Right ventricle myocardium superior (tissue), 1 donor: ENCODE data around the gene PTPN18. TPM values are rescaled to one million over a fixed set of nuclear protein-coding genes. Genes with fewer than 3 reads are reported as not detected.
"Not testable (repeated sequence)": the region's sequence is repeated elsewhere in the genome, so short reads cannot be mapped to it uniquely, and the experiment has no call there.

Experiments used
- ATAC-seq: fragments of 200-7000 bp; cut with Tn5 transposase; one replicate; pipeline ENCODE4 v1.9.1; 2020; ENCODE audit warnings: mild to moderate bottlenecking; ENCODE audit not compliant: poor library complexity
- DNase-seq: peaks from one replicate; pipeline ENCODE4 v3.0.0-alpha.2; 2020
- intact Hi-C: fragments of 100-400 bp; cut with DNase I; formaldehyde crosslinking; loops from one replicate; pipeline ENCODE4 v1.11.2; 2022
- total RNA-seq: library from RNA; stranded (reverse); fragmentation: NEBNext Ultra II Directional; extraction: Animal tissue kit (Norgen Biotek cat#: 25700); gene quantifications from one replicate; pipeline ENCODE4 v1.2.1, GENCODE V29; 2021
- donor health status: DM: no; HTN: yes; CAD: no; lungs with severe emphysema.

PTPN18 gene
- total RNA-seq, 1 donor from 2014 or later: 15.7 TPM

DNA sequence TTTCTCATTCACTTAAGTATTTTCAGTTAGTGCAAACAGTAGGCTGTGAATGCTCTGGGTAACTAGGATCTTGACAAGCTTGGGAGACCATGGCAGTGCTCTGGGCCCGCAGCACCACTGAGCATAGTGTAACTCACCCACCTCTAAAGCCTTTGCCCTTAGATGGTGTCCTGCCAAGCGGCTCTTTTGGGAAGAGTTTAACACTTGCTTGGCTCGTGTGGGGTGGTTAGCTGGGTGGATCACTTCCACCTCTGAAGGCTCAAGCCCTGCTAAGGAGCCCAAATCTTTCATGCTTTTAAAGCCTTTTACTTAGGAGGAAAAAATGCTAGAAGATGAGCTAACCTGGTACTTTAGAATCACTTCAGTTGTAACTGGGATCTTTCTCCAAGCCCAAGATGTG, 33.9 kb downstream of the PTPN18 start:
- intact Hi-C loops: loop anchor here (5.0 kb wide), 1 partner anchor 37 kb away; no protein-coding TSS in a partner anchor
- no peak for ATAC-seq

DNA sequence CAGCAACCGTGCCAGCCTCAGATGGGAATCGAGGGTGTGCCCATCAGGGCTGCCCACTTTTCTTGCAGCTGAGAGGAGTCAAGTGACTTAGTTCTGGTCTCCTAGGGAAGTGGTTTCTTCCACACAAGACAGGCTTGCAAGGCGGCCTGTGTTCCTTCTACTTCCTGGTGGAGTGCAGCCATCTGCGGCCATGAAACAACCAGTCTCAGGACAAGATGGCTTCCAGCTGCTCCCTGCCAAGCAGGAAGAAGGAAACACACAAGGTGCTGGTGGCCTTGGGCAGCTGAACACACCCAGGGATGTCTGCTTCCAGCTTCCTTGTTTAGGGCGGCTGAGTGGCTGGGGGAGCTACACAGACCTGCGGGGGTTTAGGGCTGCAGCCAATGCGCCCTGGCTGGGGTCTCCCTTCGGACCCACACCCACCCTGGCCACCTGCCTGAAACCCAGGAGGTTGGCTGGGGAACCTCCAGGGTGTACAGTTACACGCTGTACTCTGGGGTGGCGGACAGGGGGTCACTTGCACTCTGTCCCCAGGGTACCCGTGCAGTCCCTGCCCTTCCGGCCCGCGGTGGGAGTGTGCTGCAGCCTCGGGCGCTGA, 34.7 kb downstream of the PTPN18 start:
- DNase-seq (peak; percentile 69), ATAC-seq (peak; percentile 24)
- intact Hi-C loops: loop anchor here (5.0 kb wide), 1 partner anchor 38 kb away; no protein-coding TSS in a partner anchor

More for the DNA sequence above, 33.9 kb downstream of the PTPN18 start:
- DNase-seq: no peak

DNA sequence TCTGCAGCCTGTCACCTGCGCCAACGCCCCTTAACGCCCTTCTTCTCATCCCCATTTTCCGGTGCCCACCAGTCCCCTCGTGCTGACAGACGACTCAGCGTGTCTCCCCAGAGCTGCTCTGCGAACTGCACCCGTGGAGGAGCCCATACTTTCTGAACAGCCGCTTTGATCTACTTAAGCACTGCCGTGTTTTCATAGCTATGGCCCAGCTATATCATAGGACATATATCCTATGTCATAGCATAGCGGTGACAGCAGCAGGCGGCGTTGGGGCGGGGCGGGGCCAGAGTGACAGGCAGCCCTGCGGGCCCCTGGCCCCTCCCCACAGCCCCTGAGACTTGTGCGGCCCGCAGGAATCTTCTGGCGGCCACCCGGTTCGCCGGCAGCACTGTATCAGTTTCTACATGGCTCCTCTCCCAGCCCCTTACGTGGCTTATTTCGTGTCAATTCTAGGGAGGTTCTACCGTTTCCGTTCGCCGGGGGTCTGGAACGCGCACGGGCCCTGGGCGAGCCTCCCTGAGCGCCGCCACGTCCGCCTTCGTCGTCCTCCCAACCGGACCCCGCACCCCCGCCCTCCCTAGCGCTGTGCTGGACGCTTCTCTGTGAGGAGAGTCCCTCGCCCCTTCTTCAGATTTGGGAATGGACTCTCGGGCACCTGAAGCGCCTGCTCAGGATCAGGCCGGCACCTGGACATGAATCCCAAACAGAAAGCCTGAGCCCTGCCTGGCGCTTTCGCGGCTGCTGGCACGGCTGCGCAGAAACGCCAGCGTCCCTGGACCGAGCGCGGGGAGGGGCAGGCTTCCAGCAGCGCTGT, 35.4 kb downstream of the PTPN18 start:
- ATAC-seq: peak; percentile 91
- intact Hi-C loops: loop anchor here (5.0 kb wide), 1 partner anchor 39 kb away; no protein-coding TSS in a partner anchor
- peak; percentile 92 for DNase-seq

DNA sequence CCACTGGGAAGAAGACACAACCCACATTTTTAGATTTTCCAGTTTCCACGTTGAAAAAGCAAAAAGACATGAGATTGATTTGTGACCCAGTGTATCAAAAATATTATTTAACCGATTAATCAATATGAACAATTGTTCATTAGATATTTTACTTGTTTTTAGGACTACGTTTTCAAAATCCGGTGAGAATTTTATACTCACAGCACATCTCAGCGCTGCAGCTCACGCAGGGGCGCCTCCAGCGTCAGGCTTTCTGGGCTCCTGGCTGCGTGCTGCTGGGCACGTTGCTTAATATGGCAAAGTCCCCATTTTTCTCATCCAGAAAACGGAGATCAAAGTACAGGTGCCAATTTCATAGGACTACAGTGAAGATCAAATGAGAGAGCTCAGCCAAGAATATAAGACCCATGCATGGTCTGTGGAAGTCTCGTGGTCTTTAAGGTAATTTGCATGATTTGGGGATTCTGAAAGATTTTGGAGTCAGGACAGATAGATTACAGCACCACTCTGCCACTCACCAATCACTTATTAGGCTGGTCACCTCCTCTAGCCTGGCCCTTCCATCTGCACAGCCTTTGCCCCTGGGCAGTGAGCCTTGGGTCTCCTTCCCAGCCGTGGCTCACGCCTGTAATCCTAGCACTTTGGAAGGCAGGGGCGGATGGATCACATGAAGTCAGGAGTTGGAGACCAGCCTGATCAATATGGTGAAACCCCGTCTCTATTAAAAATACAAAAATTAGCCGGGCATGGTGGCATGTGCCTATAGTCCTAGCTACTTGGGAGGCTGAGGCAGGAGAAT, 36.2 kb downstream of the PTPN18 start:
- intact Hi-C loops: loop anchor here (5.0 kb wide), 1 partner anchor 40 kb away; no protein-coding TSS in a partner anchor
- ATAC-seq: peak; percentile 30
- peak; percentile 30 for DNase-seq

DNA sequence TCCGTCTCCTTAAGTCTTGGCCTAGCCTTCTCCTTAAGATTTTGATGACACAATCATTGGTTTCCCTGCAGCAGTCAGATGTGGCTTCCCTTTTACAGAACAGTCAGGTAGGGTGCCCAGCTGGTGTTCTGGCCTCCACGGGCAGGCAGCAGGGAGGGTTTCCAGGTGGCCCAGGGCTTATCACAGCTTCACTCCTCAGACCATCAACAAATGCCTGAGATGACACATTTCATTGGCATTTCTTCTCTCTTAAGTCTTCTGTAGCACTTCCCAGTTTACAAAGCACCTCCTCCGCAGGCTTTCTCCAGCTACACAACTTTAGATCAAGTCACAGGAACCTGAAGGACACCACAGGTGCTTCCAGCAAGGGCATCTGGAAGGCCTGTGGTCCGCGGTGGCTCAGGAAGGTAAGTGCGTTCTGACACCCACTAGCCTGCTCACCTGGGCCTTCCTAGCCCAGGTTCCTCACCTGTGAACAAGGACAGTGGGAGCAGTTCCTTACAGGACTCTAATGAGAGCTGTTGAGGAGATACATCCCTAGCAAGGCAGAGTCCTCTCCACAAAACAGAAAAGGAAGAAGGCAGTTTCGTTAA, 37.6 kb downstream of the PTPN18 start:
- intact Hi-C loops: loop anchor here (5.0 kb wide), 1 partner anchor 41 kb away; no protein-coding TSS in a partner anchor
- ATAC-seq (no peak), DNase-seq (peak; percentile 27)

DNA sequence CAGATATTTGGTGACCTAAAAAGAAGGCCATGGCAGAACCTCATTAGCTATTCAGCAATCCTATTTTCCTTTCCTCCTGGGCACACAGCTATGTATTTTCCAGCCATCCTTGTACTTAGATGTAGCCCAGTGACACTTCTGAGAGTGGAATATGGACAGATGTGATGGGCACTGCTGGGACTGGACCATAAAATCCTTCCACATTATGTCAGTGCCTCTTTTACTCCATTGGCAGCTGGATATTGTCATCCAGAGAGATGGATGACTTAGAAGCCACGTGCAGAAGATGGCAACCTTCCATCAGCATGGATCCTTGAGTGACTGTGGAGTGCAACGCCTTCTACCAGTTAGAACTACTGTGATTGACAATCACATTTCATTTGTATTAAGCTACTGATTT, 50.4 kb downstream of the PTPN18 start:
- ATAC-seq, DNase-seq, intact Hi-C loops: not testable (repeated sequence)

DNA sequence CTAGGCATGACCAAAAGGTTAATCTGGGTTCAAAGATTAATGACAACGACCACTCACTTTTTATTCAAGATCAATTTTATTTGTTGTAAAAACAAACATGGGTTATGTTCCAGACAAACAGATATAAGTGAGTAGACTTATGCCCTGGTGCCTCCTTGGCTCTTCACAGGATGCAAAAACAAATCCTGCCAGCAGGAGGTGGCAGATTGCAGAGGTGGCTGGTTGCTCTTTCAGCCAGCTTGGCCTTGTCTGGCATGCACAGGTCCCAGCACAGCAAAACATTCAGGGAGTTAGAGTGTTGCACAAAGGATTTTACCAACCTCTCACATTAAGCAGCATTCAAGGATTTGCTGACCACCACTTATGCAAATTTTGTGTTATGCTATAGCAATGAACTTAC, 60.8 kb downstream of the PTPN18 start:
- DNase-seq: peak; percentile 16
- intact Hi-C loops: not testable (repeated sequence)

DNA sequence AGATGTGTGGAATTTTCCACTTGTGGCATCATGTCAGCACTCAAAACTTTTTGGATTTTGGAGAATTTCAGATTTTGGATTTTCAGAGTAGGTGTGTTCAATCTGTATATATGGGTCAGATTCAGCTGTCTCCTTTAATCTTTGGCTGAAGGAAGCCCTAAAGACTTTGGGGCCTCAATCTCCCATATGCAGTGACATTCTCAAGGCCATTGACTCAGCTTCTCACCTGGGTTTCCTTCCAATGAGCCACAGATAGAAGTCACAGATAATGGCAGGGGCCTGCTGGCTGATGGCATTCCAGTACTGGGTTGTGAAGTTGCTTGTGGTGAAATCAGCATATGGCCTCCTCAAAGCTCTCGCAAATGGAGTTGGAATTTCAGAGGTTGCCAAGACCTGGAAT, 63.0 kb downstream of the PTPN18 start:
- ATAC-seq, intact Hi-C loops, DNase-seq: not testable (repeated sequence)

More for the DNA sequence above, 60.8 kb downstream of the PTPN18 start:
- not testable (repeated sequence) for ATAC-seq

Other genes starting within 250 kb of the PTPN18 start
- gene POTEF, start 226.8 kb upstream of the PTPN18 start, total RNA-seq: not detected
- gene CCDC74B, start 210.9 kb upstream of the PTPN18 start, total RNA-seq: 0.38 TPM
- 28.2 TPM for gene SMPD4, start 174.5 kb upstream of the PTPN18 start, total RNA-seq
- 554 TPM for gene MZT2B, start 173.8 kb upstream of the PTPN18 start, total RNA-seq
- gene TUBA3E, start 157.6 kb upstream of the PTPN18 start, total RNA-seq: 69.5 TPM
- gene IMP4, start 13.2 kb upstream of the PTPN18 start, total RNA-seq: 60.2 TPM
- not detected for gene POTEI, start 153.3 kb downstream of the PTPN18 start, total RNA-seq
- not detected for gene CFC1B, start 165.2 kb downstream of the PTPN18 start, total RNA-seq
- gene CFC1, start 243.5 kb downstream of the PTPN18 start, total RNA-seq: not detected